Inflammatory macrophage (primary cell): ENCODE data around the gene AP1M1.

Experiments
- DNase-seq, 2 donors: peaks; one replicate each; pipeline ENCODE4 v3.0.0-alpha.2; 2020 to 2022

AP1M1 gene

GRCh38 chr19:16265205-16265604 lies 67.5 kb downstream of the AP1M1 start:
- no peak for DNase-seq

DNA sequence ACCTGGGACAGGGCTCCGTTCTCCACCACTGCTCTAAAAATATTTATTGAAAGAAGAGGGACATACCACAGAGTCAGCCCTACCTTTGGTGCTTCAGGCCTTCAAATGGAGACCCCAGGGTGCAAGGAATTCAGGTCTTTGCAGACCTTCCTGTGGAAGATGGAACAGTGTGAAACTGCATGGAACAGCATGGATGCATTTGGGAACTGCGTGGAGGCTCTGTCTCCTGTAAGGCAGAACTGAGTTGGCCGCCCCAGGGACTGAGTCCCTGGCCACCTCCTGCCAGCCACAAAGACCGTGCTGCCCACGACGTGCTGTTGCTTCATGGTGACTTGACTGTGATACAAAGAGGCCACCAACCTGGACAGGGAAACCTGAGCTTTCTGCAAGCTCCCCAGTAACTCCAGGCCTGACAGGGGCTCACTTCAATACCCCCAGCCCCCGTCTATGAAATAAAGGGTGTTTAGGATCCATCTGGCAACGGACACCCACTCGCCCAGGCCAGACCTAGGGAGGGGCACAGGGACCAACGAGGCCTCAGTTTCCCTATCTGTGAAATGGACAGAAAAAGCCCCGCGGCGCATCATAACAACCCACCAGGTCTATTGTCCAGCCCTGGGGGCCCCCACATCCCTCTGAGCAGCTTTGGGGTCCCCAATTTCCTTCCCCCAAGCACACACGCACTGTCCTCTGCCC lies 68.3 kb downstream of the AP1M1 start:
- no peak for DNase-seq

DNA sequence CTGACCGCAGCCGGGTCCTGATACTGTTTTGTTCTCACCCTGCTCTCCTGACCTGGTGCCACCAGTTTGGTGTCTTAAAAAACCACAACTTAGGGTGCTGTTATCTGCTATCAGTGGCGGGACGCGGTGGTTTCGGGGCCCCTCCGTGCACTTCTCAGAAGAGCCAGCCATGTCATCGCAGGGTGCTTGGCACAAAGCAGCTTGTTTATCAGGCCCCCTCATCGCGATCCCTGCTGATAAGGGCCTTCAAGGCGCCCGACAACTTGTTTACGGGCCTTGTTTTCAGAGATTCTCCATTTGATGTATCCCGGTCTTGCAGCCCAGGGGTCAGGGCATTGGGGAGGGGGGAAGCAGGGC lies 68.9 kb downstream of the AP1M1 start:
- no peak for DNase-seq

- no peak for DNase-seq
These were observed 71.1 kb downstream of the AP1M1 start for GRCh38 chr19:16268676-16269319.

DNA sequence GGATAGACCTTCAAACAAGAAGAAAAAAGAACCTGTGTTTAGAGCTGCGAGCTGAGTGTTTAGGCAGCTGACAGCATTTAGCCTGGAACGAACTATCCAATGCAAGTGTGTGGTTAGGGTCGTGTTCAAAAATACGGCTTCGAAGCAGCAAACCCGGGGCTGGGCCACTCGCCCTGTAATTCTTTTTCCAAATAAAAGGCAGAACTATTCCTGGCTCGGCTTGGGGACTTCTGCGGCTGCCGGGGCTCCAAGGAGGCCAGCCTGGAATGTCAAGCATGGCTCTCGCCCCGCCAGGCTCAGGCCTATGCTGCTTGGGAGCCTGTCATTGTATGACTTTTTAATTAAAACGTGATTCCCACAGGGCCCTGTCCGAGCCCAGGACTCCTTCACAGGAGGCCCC lies 75.2 kb downstream of the AP1M1 start:
- no peak for DNase-seq

DNA sequence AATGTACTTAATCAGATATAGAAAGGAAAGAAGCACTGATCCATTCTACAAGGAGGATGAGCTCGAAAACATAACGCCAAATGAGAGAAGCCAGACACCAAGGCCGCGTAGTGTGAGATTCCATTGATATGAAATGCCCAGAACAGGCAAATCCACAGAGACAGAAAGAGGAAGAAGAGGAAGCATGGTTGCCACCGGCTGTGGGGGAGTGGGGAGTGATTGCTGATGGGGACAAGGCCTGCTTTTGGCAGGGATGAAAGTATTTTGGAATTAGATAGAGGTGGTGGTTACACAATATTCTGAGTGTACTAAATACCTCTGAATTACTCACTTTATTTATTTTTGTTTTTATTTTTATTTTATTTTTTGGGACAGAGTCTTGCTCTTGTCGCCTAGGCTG lies 76.7 kb downstream of the AP1M1 start:
- peak in 1 of 2 donors; percentile 26 for DNase-seq

- no peak for DNase-seq
These were observed 82.6 kb downstream of the AP1M1 start for GRCh38 chr19:16280306-16280705.

DNA sequence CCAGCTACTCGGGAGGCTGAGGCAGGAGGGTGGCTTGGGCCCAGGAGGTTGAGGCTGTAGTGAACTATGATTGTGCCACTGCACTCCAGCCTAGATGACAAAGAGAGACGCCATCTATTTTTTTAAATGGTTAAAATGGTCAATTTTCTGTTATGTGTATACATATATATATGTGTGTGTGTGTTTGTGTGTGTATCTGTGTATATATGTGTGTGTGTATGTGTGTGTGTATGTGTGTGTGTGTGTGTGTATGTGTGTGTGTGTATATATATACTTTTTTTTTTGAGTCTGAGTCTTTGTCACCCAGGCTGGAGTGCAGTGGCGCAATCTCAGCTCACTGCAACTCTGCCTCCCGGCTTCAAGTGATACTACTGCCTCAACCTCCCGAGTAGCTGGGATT lies 84.0 kb downstream of the AP1M1 start:
- no peak for DNase-seq

- peak; percentile 95 to 96 for DNase-seq
These were observed 85.7 kb downstream of the AP1M1 start for GRCh38 chr19:16283210-16284061.

GRCh38 chr19:16284505-16284904 lies 86.8 kb downstream of the AP1M1 start:
- no peak for DNase-seq

DNA sequence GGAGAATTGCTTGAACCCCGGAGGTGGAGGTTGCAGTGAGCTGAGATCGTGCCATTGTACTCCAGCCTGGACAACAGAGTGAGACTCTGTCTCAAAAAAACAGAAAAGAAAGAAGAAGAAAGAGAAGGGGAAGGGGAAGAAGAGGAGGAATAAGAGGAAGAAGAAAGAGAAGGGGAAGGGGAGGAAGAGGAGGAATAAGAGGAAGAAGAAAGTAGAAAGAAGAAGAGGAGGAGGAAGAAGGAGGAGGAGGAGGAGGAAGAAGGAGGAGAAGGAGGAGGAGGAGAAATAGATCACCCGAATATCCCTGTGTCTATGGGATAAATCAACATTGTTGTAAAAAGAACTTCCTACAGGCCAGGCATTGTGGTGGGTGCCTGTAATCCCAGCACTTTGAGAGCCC lies 87.4 kb downstream of the AP1M1 start:
- DNase-seq: peak in 1 of 2 donors; percentile 8

- peak in 1 of 2 donors; percentile 32 for DNase-seq
These were observed 88.2 kb downstream of the AP1M1 start for GRCh38 chr19:16285769-16286498.

GRCh38 chr19:16288544-16288943 lies 90.8 kb downstream of the AP1M1 start:
- DNase-seq: no peak

DNA sequence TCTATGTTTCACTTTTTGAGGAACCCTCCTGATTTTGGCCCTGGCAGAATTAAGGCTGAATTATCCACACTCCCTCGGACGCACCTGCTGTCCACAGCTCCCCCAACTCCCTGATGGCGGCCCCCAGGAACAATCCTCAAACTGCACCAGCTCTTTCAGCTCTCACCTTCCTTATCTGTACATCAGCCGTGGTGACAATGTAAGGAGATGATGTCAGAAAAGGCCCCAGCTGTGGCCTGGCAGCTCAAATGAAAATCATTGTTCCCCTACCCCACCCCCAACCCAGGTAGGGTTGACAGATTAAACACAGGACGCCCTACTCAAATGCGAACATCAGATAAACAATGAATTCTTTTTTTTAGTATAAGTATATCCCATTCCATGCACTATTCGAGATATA lies 91.9 kb downstream of the AP1M1 start:
- DNase-seq: no peak

- DNase-seq: no peak
These were observed 93.0 kb downstream of the AP1M1 start for GRCh38 chr19:16290692-16291091.

GRCh38 chr19:16293118-16294091 lies 95.7 kb downstream of the AP1M1 start:
- peak; percentile 9 to 29 for DNase-seq

DNA sequence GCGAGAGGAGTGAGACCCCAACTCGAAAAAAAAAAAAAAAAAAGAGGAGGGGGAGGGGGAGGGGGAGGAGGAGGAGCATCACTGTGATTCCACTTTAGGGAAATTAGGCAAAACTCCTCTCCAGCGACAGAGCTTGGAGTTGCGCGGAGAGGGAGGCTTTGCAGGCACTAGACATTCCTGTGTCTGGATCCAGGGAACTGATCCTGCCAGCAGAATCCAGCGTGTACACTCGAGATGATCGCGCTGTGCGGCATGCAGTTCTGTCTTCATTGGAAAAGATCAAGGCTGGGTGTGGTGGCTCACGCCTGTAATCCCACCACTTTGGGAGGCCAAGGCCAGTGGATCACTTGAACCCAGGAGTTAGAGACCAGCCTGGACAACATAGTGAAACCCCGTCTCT lies 97.3 kb downstream of the AP1M1 start:
- DNase-seq: no peak
